Prostate gland (tissue), 2 donors: ENCODE measurements around the gene GUCY2C.

Source experiments
- CTCF ChIP-seq, 4 experiments: fragments of 200-600 bp in 2 of 4; fragments of 450-650 bp in 2 of 4; sonication (generic) in 2 of 4; IDR thresholded peaks; 1 replicate in 3 of 4; 2 replicates in 1 of 4; pipeline ENCODE4 v1.5.1; 2016 to 2019; ENCODE audit warnings: antibody characterized with exemption in 4 of 4, mild to moderate bottlenecking in 2 of 4, moderate library complexity in 2 of 4
- POLR2A ChIP-seq: fragments of 450-650 bp; IDR thresholded peaks from one replicate; pipeline ENCODE4 v1.6.1; 2016; ENCODE audit warnings: antibody characterized with exemption, mild to moderate bottlenecking

DNA sequence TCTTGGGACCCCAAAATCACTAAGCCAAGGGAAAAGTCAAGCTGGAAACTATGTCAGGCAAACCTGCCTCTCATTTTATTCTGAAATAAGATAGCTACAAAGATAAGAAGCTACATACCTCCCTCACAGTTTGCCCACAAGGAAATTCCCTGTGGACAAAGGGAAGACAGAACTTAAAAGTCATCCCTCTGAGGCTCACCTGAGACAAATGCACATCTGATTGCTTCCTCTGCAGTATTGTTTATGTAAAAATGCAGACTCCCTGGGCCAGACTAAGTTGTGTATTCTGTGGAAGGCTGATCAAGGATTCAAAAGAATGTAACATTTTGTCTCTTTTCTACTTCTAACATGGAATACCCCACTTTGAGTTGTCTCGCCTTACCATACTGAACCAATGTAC lies 126.2 kb downstream of the GUCY2C start:
- TF ChIP-seq CTCF (IDR thresholded peaks at IDR 0.05): no peak
- TF ChIP-seq POLR2A: no peak
